ENCODE measurements around the gene SPATS1. TPM values are rescaled to one million over a fixed set of nuclear protein-coding genes. Genes with fewer than 3 reads are reported as not detected.

Gene SPATS1
- total RNA-seq, 4 donors from 2014 or later: not detected

GRCh38 chr6:44301782-44302564, 40.5 kb upstream of the SPATS1 start:
- Histone ChIP-seq H3K36me3 (peaks cover 36 to 71% (median 48%) of the 10 kb centered on the region in 3 donors), H3K9me3 (no peaks in the 10 kb centered on the region), H3K4me1 (peaks cover 5 to 14% (median 10%) of the 10 kb centered on the region in 3 donors), H3K27me3 (peaks cover 0 to 16% (median 3%) of the 10 kb centered on the region in 4 donors), H3K27ac (no peak overlapping the region), H3K4me3 (no peak overlapping the region)
- intact Hi-C loops (cut with DNase I): no loop called here
- 80 to 87% methylated on average over 9 of the region's 14 CpGs for whole genome bisulfite sequencing, 2 donors
- DNase-seq: no peak
- TF ChIP-seq POLR2A (IDR thresholded peaks at IDR 0.05) (no peak), CTCF (IDR thresholded peaks at IDR 0.05) (no peak)

- Histone ChIP-seq H3K27me3 (peaks cover 0 to 7% (median 0%) of the 10 kb centered on the region in 4 donors), H3K4me1 (peaks cover 0 to 5% (median 2%) of the 10 kb centered on the region in 3 donors), H3K27ac (no peak overlapping the region), H3K36me3 (peaks cover 42 to 79% (median 55%) of the 10 kb centered on the region in 3 donors), H3K4me3 (no peak overlapping the region), H3K9me3 (no peaks in the 10 kb centered on the region)
- intact Hi-C loops (cut with DNase I): no loop called here
- DNase-seq: no peak
- TF ChIP-seq CTCF (IDR thresholded peaks at IDR 0.05) (no peak), POLR2A (IDR thresholded peaks at IDR 0.05) (no peak)
- 88 to 93% methylated on average over 9 to 11 of the region's 12 CpGs for WGBS, 2 donors
Measured at GRCh38 chr6:44302856-44303255, 39.6 kb upstream of the SPATS1 start.

- intact Hi-C loops (cut with DNase I): no loop called here
- WGBS, 2 donors: 85 to 95% methylated on average over 2 to 3 of the region's 6 CpGs
- Histone ChIP-seq H3K9me3 (no peaks in the 10 kb centered on the region), H3K27ac (no peak overlapping the region), H3K4me1 (no peaks in the 10 kb centered on the region), H3K4me3 (no peak overlapping the region), H3K36me3 (peaks cover 42 to 89% (median 55%) of the 10 kb centered on the region in 3 donors), H3K27me3 (no peaks in the 10 kb centered on the region)
- TF ChIP-seq CTCF (IDR thresholded peaks at IDR 0.05) (no peak), POLR2A (IDR thresholded peaks at IDR 0.05) (no peak)
- DNase-seq: no peak
Measured at GRCh38 chr6:44303842-44304241, 38.6 kb upstream of the SPATS1 start.

- DNase-seq: no peak
- no peaks in the 10 kb centered on the region for H3K9me3 ChIP-seq
- no peaks in the 10 kb centered on the region for H3K27me3 ChIP-seq
- intact Hi-C loops (cut with DNase I): no loop called here
- no peak overlapping the region for H3K4me3 ChIP-seq
- 89 to 92% methylated on average over 3 to 6 of the region's 25 CpGs for WGBS, 2 donors
- H3K27ac ChIP-seq: no peak overlapping the region
- no peaks in the 10 kb centered on the region for H3K4me1 ChIP-seq
- TF ChIP-seq POLR2A (IDR thresholded peaks at IDR 0.05): no peak
- peak; percentile 55 to 68 (median 60) for TF ChIP-seq CTCF (IDR thresholded peaks at IDR 0.05)
- peaks cover 42 to 96% (median 55%) of the 10 kb centered on the region in 3 donors for H3K36me3 ChIP-seq
Measured at GRCh38 chr6:44304282-44305199, 37.9 kb upstream of the SPATS1 start.

Measured in esophagus squamous epithelium (tissue), 5 donors.